Smooth muscle cell (in vitro differentiated cells): Measurements from ENCODE around the gene QPRT. TPM values are rescaled to one million over a fixed set of nuclear protein-coding genes. Genes with fewer than 3 reads are reported as not detected.
"Not testable (repeated sequence)": the region's sequence is repeated elsewhere in the genome, so short reads cannot be mapped to it uniquely, and the experiment has no call there.

Source experiments
- DNase-seq: peaks from one replicate; lab custom pipeline; 2025; ENCODE audit not compliant: unreplicated experiment; lab: John Stamatoyannopoulos, UW
- H2AFZ ChIP-seq: fragments of 200-600 bp; sonication (generic); 2 replicates; pipeline ENCODE4 v1.6.0; 2016; ENCODE audit warnings: antibody characterized with exemption, low read depth, mild to moderate bottlenecking
- H3F3A ChIP-seq: fragments of 200-600 bp; sonication (generic); 2 replicates; pipeline ENCODE4 v1.6.0; 2017; ENCODE audit warnings: antibody characterized with exemption, low read depth
- H3K27ac ChIP-seq: fragments of 200-600 bp; sonication (generic); 2 replicates; pipeline ENCODE4 v1.5.1; 2016; ENCODE audit warnings: low read depth, mild to moderate bottlenecking
- H3K27me3 ChIP-seq: fragments of 200-600 bp; sonication (generic); 2 replicates; pipeline ENCODE4 v1.6.1; 2016; ENCODE audit warnings: low read depth, mild to moderate bottlenecking
- H3K36me3 ChIP-seq: fragments of 200-600 bp; sonication (generic); 2 replicates; pipeline ENCODE4 v1.5.1; 2016; ENCODE audit warnings: low read depth
- H3K4me1 ChIP-seq: fragments of 200-600 bp; sonication (generic); 2 replicates; pipeline ENCODE4 v1.5.1; 2016; ENCODE audit warnings: low read depth
- H3K4me2 ChIP-seq: fragments of 200-600 bp; sonication (generic); 2 replicates; pipeline ENCODE4 v1.6.0; 2016; ENCODE audit warnings: mild to moderate bottlenecking
- H3K4me3 ChIP-seq: fragments of 200-600 bp; sonication (generic); 2 replicates; pipeline ENCODE4 v1.5.1; 2016; ENCODE audit warnings: mild to moderate bottlenecking
- H3K79me2 ChIP-seq: fragments of 200-600 bp; sonication (generic); 2 replicates; pipeline ENCODE4 v1.6.0; 2016; ENCODE audit warnings: low read depth, mild to moderate bottlenecking
- H3K9ac ChIP-seq: fragments of 200-600 bp; sonication (generic); 2 replicates; pipeline ENCODE4 v1.6.0; 2016; ENCODE audit warnings: low read depth
- H3K9me3 ChIP-seq: fragments of 200-600 bp; sonication (generic); replicated peaks from 2 replicates; pipeline ENCODE4 v1.5.1; 2016; ENCODE audit warnings: low read depth
- H4K20me1 ChIP-seq: fragments of 200-600 bp; sonication (generic); 2 replicates; pipeline ENCODE4 v1.6.0; 2016; ENCODE audit warnings: low read depth
- whole genome bisulfite sequencing: methylation state at CpG from one replicate; pipeline ENCODE4 v1.1.7; 2016; ENCODE audit warnings: low lambda C conversion rate; 5-methylcytosine and 5-hydroxymethylcytosine counted together
- polyA plus RNA-seq: library from polyadenylated mRNA; unstranded; fragments of >200 nt; fragmentation: Nextera tagmentation; extraction: Ambion mirVana; gene quantifications from 2 replicates; pipeline ENCODE4 v1.2.1, GENCODE V29; 2016
- total RNA-seq: library from RNA; depleted of rRNA; stranded (reverse); fragments of >200 nt; gene quantifications from 2 replicates; pipeline ENCODE4 v1.2.3, GENCODE V29; 2014
- TF ChIP-seq, protein P1 (sequence below): fragments of 200-600 bp; sonication (generic); IDR thresholded peaks from 2 replicates; pipeline ENCODE4 v1.5.1; 2017; ENCODE audit warnings: borderline replicate concordance, mild to moderate bottlenecking, antibody characterized with exemption; ENCODE audit not compliant: insufficient read depth, poor library complexity, severe bottlenecking

QPRT gene
- total and polyA plus RNA-seq, 2 experiments from 2014 or later = 67.4 to 196 TPM

DNA sequence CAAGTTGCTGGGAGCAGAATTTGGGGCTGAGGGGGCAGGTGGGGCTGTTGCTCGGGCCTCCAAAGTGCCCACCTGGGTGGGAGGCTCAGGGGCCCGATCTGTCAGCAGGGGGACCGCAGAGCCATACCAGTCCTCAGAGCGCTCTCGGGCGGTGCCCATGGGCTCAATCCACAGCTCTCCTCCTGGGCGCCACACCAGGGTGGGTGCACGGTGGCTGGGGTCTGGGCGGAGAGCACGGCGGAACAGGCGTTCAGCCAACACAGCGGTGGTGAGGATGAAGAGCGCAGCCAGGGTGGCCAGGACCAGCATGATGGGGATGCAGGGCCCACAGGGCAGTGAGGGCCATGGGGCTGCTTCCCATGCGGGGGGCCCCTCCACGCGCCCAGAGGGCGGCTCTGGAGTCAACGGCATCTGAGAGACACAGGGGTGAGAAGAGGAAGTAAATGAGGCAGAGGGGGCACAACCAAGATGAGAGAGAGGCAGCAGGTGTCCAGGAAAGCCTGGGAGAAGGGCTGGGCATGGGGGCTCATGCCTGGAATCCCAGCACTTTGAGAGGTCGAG, 65.6 kb downstream of the QPRT start:
- TF ChIP-seq, protein P1, sequence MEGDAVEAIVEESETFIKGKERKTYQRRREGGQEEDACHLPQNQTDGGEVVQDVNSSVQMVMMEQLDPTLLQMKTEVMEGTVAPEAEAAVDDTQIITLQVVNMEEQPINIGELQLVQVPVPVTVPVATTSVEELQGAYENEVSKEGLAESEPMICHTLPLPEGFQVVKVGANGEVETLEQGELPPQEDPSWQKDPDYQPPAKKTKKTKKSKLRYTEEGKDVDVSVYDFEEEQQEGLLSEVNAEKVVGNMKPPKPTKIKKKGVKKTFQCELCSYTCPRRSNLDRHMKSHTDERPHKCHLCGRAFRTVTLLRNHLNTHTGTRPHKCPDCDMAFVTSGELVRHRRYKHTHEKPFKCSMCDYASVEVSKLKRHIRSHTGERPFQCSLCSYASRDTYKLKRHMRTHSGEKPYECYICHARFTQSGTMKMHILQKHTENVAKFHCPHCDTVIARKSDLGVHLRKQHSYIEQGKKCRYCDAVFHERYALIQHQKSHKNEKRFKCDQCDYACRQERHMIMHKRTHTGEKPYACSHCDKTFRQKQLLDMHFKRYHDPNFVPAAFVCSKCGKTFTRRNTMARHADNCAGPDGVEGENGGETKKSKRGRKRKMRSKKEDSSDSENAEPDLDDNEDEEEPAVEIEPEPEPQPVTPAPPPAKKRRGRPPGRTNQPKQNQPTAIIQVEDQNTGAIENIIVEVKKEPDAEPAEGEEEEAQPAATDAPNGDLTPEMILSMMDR = no peak
- Histone ChIP-seq H3K4me3 (no peak overlapping the region), H3K79me2 (no peaks in the 10 kb centered on the region), H3K4me1 (no peaks in the 10 kb centered on the region), H3K27me3 (no peaks in the 10 kb centered on the region), H4K20me1 (no peaks in the 10 kb centered on the region), H3K9ac (no peak overlapping the region), H3K4me2 (no peak overlapping the region), H3K9me3 (no peaks in the 10 kb centered on the region), H3K27ac (no peak overlapping the region), H3K36me3 (no peaks in the 10 kb centered on the region), H3F3A (no peaks in the 10 kb centered on the region), H2AFZ (no peak overlapping the region)
- WGBS = 92% methylated on average over 19 of the region's 20 CpGs
- no peak for DNase-seq

DNA sequence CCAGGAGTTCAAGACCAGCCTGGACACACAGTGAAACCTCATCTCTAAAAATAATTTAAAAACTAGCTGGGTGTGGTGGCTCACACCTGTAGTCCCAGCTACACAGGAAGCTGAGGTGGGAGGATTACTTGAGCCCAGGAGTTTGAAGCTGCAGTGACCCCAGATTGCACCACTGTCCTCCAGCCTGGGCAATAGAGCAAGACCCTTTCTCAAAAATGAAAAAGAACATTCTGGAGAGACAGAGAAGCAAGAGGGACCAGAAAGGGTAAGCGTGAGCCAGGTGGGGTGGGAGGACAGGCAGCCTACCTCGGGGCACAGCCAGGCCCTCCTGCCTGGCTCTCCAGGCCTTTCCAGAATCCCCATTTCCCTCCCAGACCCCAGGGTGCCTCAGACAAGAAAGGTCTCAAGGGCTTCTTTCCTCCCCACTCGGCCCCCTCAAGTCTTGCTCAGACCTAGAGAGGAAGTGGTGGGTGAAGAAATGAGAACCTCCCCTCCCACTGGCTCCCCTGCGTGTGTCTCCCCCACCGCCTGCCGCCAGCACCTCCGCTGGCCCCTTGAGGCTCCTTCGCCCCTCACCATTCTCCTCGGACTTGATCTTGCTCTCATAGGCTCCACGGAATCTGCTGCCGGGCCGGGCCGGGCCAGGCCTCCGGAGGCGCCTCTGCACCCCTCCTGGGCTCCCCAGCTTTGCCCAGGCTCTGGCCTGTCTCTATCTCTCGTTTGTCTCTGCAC, 66.3 kb downstream of the QPRT start:
- WGBS = 81% methylated on average over 16 of the region's 16 CpGs
- H3F3A ChIP-seq = no peaks in the 10 kb centered on the region
- no peaks in the 10 kb centered on the region for H3K27me3 ChIP-seq
- H2AFZ ChIP-seq = no peak overlapping the region
- no peaks in the 10 kb centered on the region for H3K79me2 ChIP-seq
- H3K9ac ChIP-seq = no peak overlapping the region
- no peaks in the 10 kb centered on the region for H3K4me1 ChIP-seq
- no peaks in the 10 kb centered on the region for H3K36me3 ChIP-seq
- H4K20me1 ChIP-seq = no peaks in the 10 kb centered on the region
- TF ChIP-seq, protein P1 = no peak
- no peak overlapping the region for H3K27ac ChIP-seq
- no peak overlapping the region for H3K4me2 ChIP-seq
- no peak for DNase-seq
- no peaks in the 10 kb centered on the region for H3K9me3 ChIP-seq
- no peak overlapping the region for H3K4me3 ChIP-seq

DNA sequence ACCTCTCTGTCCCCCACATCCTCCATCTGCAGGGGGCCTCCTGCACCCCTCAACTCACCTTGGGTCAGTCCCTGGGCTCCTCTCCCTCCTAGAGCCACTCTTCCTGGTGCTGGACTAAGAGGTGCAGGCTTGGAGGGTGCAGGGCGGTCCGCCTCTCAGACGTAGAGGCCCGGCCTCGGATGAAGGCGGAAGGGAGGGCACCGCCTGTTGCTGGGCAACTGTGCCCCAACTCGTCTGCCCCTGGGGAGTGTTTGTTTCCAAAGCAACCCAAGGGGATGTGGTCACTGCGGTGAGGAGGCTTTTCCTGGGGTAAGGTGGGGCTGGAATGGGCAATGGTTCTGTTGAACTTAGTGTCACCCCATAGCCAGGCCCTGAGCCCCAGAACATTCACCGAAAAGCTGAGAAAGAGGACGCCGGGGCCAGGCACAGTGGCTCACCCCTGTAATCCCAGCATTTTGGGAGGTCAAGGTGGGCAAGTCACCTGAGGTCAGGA, 66.9 kb downstream of the QPRT start, which contains the start of gene C16orf54:
TSS of gene C16orf54 (minus strand) at position 138 of the 493 bp plus-strand sequence. CDS start 1,039 bp downstream, outside the sequence.
- H3K27me3 ChIP-seq = no peaks in the 10 kb centered on the region
- H3K79me2 ChIP-seq = no peaks in the 10 kb centered on the region
- no peak within 1 kb of the TSS for H2AFZ ChIP-seq
- H3F3A ChIP-seq = no peaks in the 10 kb centered on the region
- TF ChIP-seq, protein P1 = no peak
- H3K4me1 ChIP-seq = no peaks in the 10 kb centered on the region
- H3K4me3 ChIP-seq = no peak within 1 kb of the TSS
- no peaks in the 10 kb centered on the region for H4K20me1 ChIP-seq
- H3K4me2 ChIP-seq = no peak within 1 kb of the TSS
- 89% methylated on average over 12 of the region's 12 CpGs for WGBS
- no peak within 1 kb of the TSS for H3K9ac ChIP-seq
- no peaks in the 10 kb centered on the region for H3K9me3 ChIP-seq
- H3K27ac ChIP-seq = no peak within 1 kb of the TSS
- H3K36me3 ChIP-seq = no peaks in the 10 kb centered on the region
- no peak for DNase-seq

DNA sequence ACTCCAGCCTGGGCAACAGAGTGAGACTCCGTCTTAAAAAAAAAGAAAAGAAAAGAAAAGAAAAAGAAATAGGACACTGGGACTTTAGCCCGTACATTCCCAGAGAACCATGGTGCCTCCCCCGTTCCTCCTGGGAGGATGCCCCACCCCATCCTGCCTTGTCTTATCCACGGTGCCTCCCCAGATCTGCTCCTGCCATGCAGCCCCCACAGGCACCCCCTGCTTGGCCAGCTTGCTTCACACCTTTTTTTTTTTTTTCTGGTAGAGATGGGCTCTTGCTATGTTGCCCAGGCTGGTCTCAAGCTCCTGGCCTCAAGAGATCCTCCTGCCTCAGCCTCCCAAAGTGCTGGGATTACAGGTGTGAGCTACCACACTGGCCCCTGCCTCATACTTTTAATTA, 67.5 kb downstream of the QPRT start:
- H3K9ac ChIP-seq, DNase-seq, H3K79me2 ChIP-seq, H3K9me3 ChIP-seq, H3K27me3 ChIP-seq, H2AFZ ChIP-seq, H3K27ac ChIP-seq, H3K36me3 ChIP-seq, H3K4me2 ChIP-seq, H3F3A ChIP-seq, H3K4me3 ChIP-seq, H3K4me1 ChIP-seq, H4K20me1 ChIP-seq: not testable (repeated sequence)
- 94% methylated on average over 3 of the region's 4 CpGs for WGBS

Other genes with a start within 250 kb of the QPRT start
- gene BOLA2, start 224.8 kb upstream of the QPRT start, total RNA-seq = 9.7 and 18.6 TPM in 2 replicates
- gene BOLA2, start 224.8 kb upstream of the QPRT start, polyA plus RNA-seq = 7.8 and 10.8 TPM in 2 replicates
- 17.3 and 35.1 TPM in 2 replicates for gene SLX1B, start 224.6 kb upstream of the QPRT start, total RNA-seq
- 6.5 and 10.7 TPM in 2 replicates for gene SLX1B, start 224.6 kb upstream of the QPRT start, polyA plus RNA-seq
- gene SULT1A4, start 219.3 kb upstream of the QPRT start, total RNA-seq = 1.5 and 4.1 TPM in 2 replicates
- 0.73 and 1.3 TPM in 2 replicates for gene SULT1A4, start 219.3 kb upstream of the QPRT start, polyA plus RNA-seq
- 24.1 and 27.0 TPM in 2 replicates for gene NPIPB12, start 172.8 kb upstream of the QPRT start, total RNA-seq
- gene NPIPB12, start 172.8 kb upstream of the QPRT start, polyA plus RNA-seq = 13.7 and 33.5 TPM in 2 replicates
- gene SPN, start 15.9 kb upstream of the QPRT start, total RNA-seq = not detected in 2 replicates
- not detected in 2 replicates for gene SPN, start 15.9 kb upstream of the QPRT start, polyA plus RNA-seq
- gene C16orf54, start 66.8 kb downstream of the QPRT start, total RNA-seq = not detected in 2 replicates
- gene C16orf54, start 66.8 kb downstream of the QPRT start, polyA plus RNA-seq = not detected in 2 replicates
- not detected in 2 replicates for gene ZG16, start 99.1 kb downstream of the QPRT start, total RNA-seq
- gene ZG16, start 99.1 kb downstream of the QPRT start, polyA plus RNA-seq = not detected in 2 replicates
- 16.0 and 19.8 TPM in 2 replicates for gene KIF22, start 111.6 kb downstream of the QPRT start, total RNA-seq
- 33.5 and 35.7 TPM in 2 replicates for gene KIF22, start 111.6 kb downstream of the QPRT start, polyA plus RNA-seq
- 77.2 and 104 TPM in 2 replicates for gene MAZ, start 127.3 kb downstream of the QPRT start, total RNA-seq
- gene MAZ, start 127.3 kb downstream of the QPRT start, polyA plus RNA-seq = 215 and 229 TPM in 2 replicates
- 12.2 and 25.9 TPM in 2 replicates for gene PRRT2, start 133.0 kb downstream of the QPRT start, total RNA-seq
- gene PRRT2, start 133.0 kb downstream of the QPRT start, polyA plus RNA-seq = 12.2 and 20.1 TPM in 2 replicates
- gene PAGR1, start 137.0 kb downstream of the QPRT start, total RNA-seq = 15.6 and 21.1 TPM in 2 replicates
- gene PAGR1, start 137.0 kb downstream of the QPRT start, polyA plus RNA-seq = 34.5 and 44.8 TPM in 2 replicates
- gene MVP, start 141.3 kb downstream of the QPRT start, total RNA-seq = 47.5 and 57.4 TPM in 2 replicates
- gene MVP, start 141.3 kb downstream of the QPRT start, polyA plus RNA-seq = 110 and 123 TPM in 2 replicates
- gene CDIPT, start 184.0 kb downstream of the QPRT start, total RNA-seq = 61.4 and 63.2 TPM in 2 replicates
- gene CDIPT, start 184.0 kb downstream of the QPRT start, polyA plus RNA-seq = 90.7 and 118 TPM in 2 replicates
- gene SEZ6L2, start 220.4 kb downstream of the QPRT start, total RNA-seq = 23.8 and 178 TPM in 2 replicates
- gene SEZ6L2, start 220.4 kb downstream of the QPRT start, polyA plus RNA-seq = 37.5 and 46.1 TPM in 2 replicates
- 4.1 and 7.1 TPM in 2 replicates for gene ASPHD1, start 221.3 kb downstream of the QPRT start, total RNA-seq
- gene ASPHD1, start 221.3 kb downstream of the QPRT start, polyA plus RNA-seq = 26.1 and 28.8 TPM in 2 replicates
- gene KCTD13, start 247.0 kb downstream of the QPRT start, total RNA-seq = 8.0 and 16.3 TPM in 2 replicates
- gene KCTD13, start 247.0 kb downstream of the QPRT start, polyA plus RNA-seq = 23.6 and 30.5 TPM in 2 replicates